K562 (cell line): ENCODE measurements around the gene KCNN4. TPM values are rescaled to one million over a fixed set of nuclear protein-coding genes. Genes with fewer than 3 reads are reported as not detected.

Experiments
- ATAC-seq: fragments of 200-7000 bp; cut with Tn5 transposase; 3 replicates; pipeline ENCODE4 v1.9.1; 2020; ENCODE audit warnings: moderate library complexity
- BruUV-seq: library from RNA; stranded (reverse); fragments of 400-500 nt; replicated peaks from 2 replicates; lab custom pipeline; 2021; lab: Mats Ljungman, UMichigan
- CTCF ChIA-PET: fragments of 300-600 bp; formaldehyde crosslinking; extraction: SDS; loops from one replicate; lab custom pipeline; 2021; ENCODE audit warnings: low intra/inter-chr PET ratio; lab: Yijun Ruan, JAX
- POLR2A ChIA-PET: fragments of 300-600, 350-650 bp; sonication (Branson Sonifier 250); formaldehyde crosslinking; extraction: SDS; loops from one replicate; lab custom pipeline; 2021; ENCODE audit warnings: antibody characterized with exemption, inconsistent platforms; lab: Yijun Ruan, JAX
- DNase-seq, 4 experiments: peaks; one replicate each; pipeline versions ENCODE4 v3.0.0 to v3.0.0-alpha.2; 2011 to 2018; ENCODE audit warnings: low spot score in 3 of 4, mixed read lengths in 3 of 4; ENCODE audit errors: extremely low read depth in 1 of 4
- FAIRE-seq: peaks from 2 replicates; lab custom pipeline; 2011; peaks lifted over from hg19 to GRCh38; lab: Jason Lieb, UNC
- H2AFZ ChIP-seq: 2 replicates; pipeline ENCODE4 v1.6.0; 2011; ENCODE audit warnings: low read depth, low read length, control low read depth, inconsistent platforms
- H3K27ac ChIP-seq: fragments of 200-600 bp; 3 replicates; pipeline ENCODE4 v1.8.0; 2011; ENCODE audit warnings: low read depth, mild to moderate bottlenecking, control low read depth, inconsistent platforms, low read length, moderate library complexity, mixed read lengths; ENCODE audit errors: extremely low read depth
- H3K27me3 ChIP-seq, 2 experiments: fragments of 300-600 bp in 1 of 2; 2 replicates in 1 of 2; 3 replicates in 1 of 2; pipeline versions ENCODE4 v1.6.0 to v1.8.0; 2011; ENCODE audit warnings: inconsistent platforms in 2 of 2, low read length in 2 of 2, mild to moderate bottlenecking in 1 of 2, mixed read lengths in 1 of 2, moderate library complexity in 1 of 2; ENCODE audit not compliant: control insufficient read depth in 2 of 2, insufficient read depth in 2 of 2
- H3K36me3 ChIP-seq: fragments of 300-600 bp; 3 replicates; pipeline ENCODE4 v1.8.0; 2011; ENCODE audit warnings: mild to moderate bottlenecking, low read length, inconsistent platforms; ENCODE audit not compliant: control insufficient read depth, insufficient read depth
- H3K4me1 ChIP-seq, 2 experiments: fragments of 200-600 bp in 1 of 2; replicated peaks in 1 of 2; 2 replicates in 1 of 2; 3 replicates in 1 of 2; pipeline versions ENCODE4 v1.5.1 to v1.8.0; 2011; ENCODE audit warnings: inconsistent platforms in 2 of 2, low read length in 2 of 2, mild to moderate bottlenecking in 1 of 2, mixed read lengths in 1 of 2, moderate library complexity in 1 of 2; ENCODE audit not compliant: control insufficient read depth in 2 of 2, insufficient read depth in 2 of 2
- H3K4me2 ChIP-seq: 2 replicates; pipeline ENCODE4 v1.6.1; 2011; ENCODE audit warnings: low read length, control low read depth, inconsistent platforms, mixed read lengths; ENCODE audit not compliant: insufficient read depth
- H3K4me3 ChIP-seq: fragments of 200-600 bp; sonication (generic), shearing (Covaris generic); 2 replicates; pipeline ENCODE4 v1.5.1; 2016; ENCODE audit warnings: control low read depth, inconsistent platforms
- H3K79me2 ChIP-seq: fragments of 200-600 bp; 3 replicates; pipeline ENCODE4 v1.8.0; 2011; ENCODE audit warnings: low read length, inconsistent platforms; ENCODE audit not compliant: control insufficient read depth, insufficient read depth
- H3K9ac ChIP-seq, 2 experiments: 2 replicates each; pipeline versions ENCODE4 v1.6.0 to v1.6.1; 2011; ENCODE audit warnings: low read depth in 2 of 2, low read length in 2 of 2, control low read depth in 1 of 2, inconsistent platforms in 1 of 2, mild to moderate bottlenecking in 1 of 2, mixed read lengths in 1 of 2; ENCODE audit not compliant: insufficient read depth in 1 of 2
- H3K9me1 ChIP-seq: one replicate; pipeline ENCODE4 v1.6.0; 2011; ENCODE audit warnings: inconsistent platforms, mild to moderate bottlenecking, low read length, moderate library complexity; ENCODE audit not compliant: control insufficient read depth, insufficient read depth
- H3K9me3 ChIP-seq: replicated peaks from 2 replicates; pipeline ENCODE4 v1.5.1; 2011; ENCODE audit warnings: low read depth, low read length, inconsistent platforms; ENCODE audit not compliant: control insufficient read depth, insufficient read depth
- H4K20me1 ChIP-seq: replicated peaks from 2 replicates; pipeline ENCODE4 v1.6.1; 2011; ENCODE audit warnings: low read length, inconsistent platforms, mixed read lengths; ENCODE audit not compliant: control insufficient read depth, insufficient read depth
- CBX5 ChIP-seq: IDR thresholded peaks from 2 replicates; pipeline ENCODE4 v1.6.1; 2014; ENCODE audit warnings: low read depth, borderline replicate concordance
- DEAF1 ChIP-seq: fragments of 450-650 bp; formaldehyde crosslinking; IDR thresholded peaks from 2 replicates; pipeline ENCODE4 v1.4.0; 2020; ENCODE audit warnings: mild to moderate bottlenecking, moderate library complexity
- EP300 ChIP-seq: IDR thresholded peaks from 2 replicates; pipeline ENCODE4 v1.6.1; 2012; ENCODE audit warnings: low read length, improper control_type of control experiment
- FUS ChIP-seq: fragments of 200-400 bp; formaldehyde crosslinking; optimal IDR thresholded peaks from 2 replicates; pipeline ENCODE3; 2017; ENCODE audit warnings: low read depth, low read length
- KDM1A ChIP-seq, 2 experiments: fragments of 450-650 bp; IDR thresholded peaks; 2 replicates each; pipeline ENCODE4 v1.6.1; 2016; ENCODE audit warnings: mild to moderate bottlenecking in 2 of 2
- MTA2 ChIP-seq: fragments of 450-650 bp; IDR thresholded peaks from 2 replicates; pipeline ENCODE4 v1.6.1; 2016; ENCODE audit warnings: low read depth
- PRMT5 ChIP-seq: sonication (generic); formaldehyde crosslinking; IDR thresholded peaks from 2 replicates; pipeline ENCODE4 v1.5.0; 2020; ENCODE audit warnings: missing genetic modification reagents
- RBM17 ChIP-seq: fragments of 200-400 bp; formaldehyde crosslinking; IDR thresholded peaks from 2 replicates; pipeline ENCODE4 v1.6.1; 2017; ENCODE audit warnings: low read depth, mild to moderate bottlenecking, low read length, borderline replicate concordance
- RERE ChIP-seq: sonication (generic); formaldehyde crosslinking; IDR thresholded peaks from 2 replicates; pipeline ENCODE4 v1.8.0; 2023; ENCODE audit warnings: missing genetic modification reagents, mild to moderate bottlenecking, borderline replicate concordance
- SMARCB1 ChIP-seq: IDR thresholded peaks from 2 replicates; pipeline ENCODE4 v1.6.1; 2011; ENCODE audit warnings: improper control_type of control experiment, low read depth; ENCODE audit not compliant: insufficient read length
- SP1 ChIP-seq: sonication (generic); formaldehyde crosslinking; IDR thresholded peaks from 2 replicates; pipeline ENCODE4 v1.8.1; 2022; ENCODE audit warnings: mild to moderate bottlenecking, missing genetic modification reagents
- ZNF395 ChIP-seq: fragments of 200-800 bp; sonication (Bioruptor generic); IDR thresholded peaks from 2 replicates; pipeline ENCODE4 v1.6.1; 2017; ENCODE audit warnings: missing genetic modification characterization, missing compliant biosample characterization
- WGBS: fragments of 100-300 bp; shearing (Covaris generic); methylation state at CpG from one replicate; pipeline ENCODE4 v1.1.6; 2016; ENCODE audit warnings: low coverage, mixed read lengths; ENCODE audit not compliant: insufficient coverage; ENCODE audit errors: missing lambda C conversion rate; 5-methylcytosine and 5-hydroxymethylcytosine counted together
- in situ Hi-C: fragments of 300-500 bp; cut with MboI; formaldehyde crosslinking; loops from 4 replicates; pipeline ENCODE4 v1.15.0; 2018; ENCODE audit warnings: inconsistent platforms, mixed read lengths
- intact Hi-C: fragments of 100-400 bp; cut with micrococcal nuclease; formaldehyde crosslinking; loops from 2 replicates; pipeline ENCODE4 v1.14.2; 2022
- polyA plus RNA-seq, 8 experiments: library from polyadenylated mRNA; depleted of rRNA in 4 of 8; stranded (reverse) in 5 of 8; unstranded in 3 of 8; fragments of >200 nt; fragmentation: Nextera tagmentation in 2 of 8; fragmentation: Illumina TruSeq in 1 of 8; extraction: Ambion mirVana in 2 of 8; extraction: Trizol in 1 of 8; gene quantifications; 2 replicates each; pipeline versions ENCODE4 v1.2.1 to v1.2.3, GENCODE V29; 2011 to 2014; ENCODE audit warnings: inconsistent platforms in 1 of 8, missing spikeins in 1 of 8
- total RNA-seq, 7 experiments: library from RNA; depleted of rRNA in 6 of 7; stranded (reverse); fragments of >200 nt in 6 of 7; fragmentation: Illumina TruSeq in 2 of 7; extraction: Trizol in 2 of 7; gene quantifications; 2 replicates each; pipeline versions ENCODE4 v1.2.1 to v1.2.3, GENCODE V29; 2011 to 2021; ENCODE audit warnings: low replicate concordance in 1 of 7

Gene KCNN4
- total and polyA plus RNA-seq, 9 of the 15 experiments (the other 6 are each of a cell fraction or from before 2014, with no cell fraction given) = 0.53 to 37.7 (median 25.9) TPM

- TF ChIP-seq PRMT5 (CRISPR knock-in tag) (no peak), DEAF1 (no peak)
Observed at GRCh38 chr19:43748685-43749084, 32.1 kb downstream of the KCNN4 start (continued).

- FAIRE-seq (no peak), DNase-seq (no peak), ATAC-seq (no peak)
- ChIA-PET POLR2A (interaction anchor here (0.9 kb wide), 1 partner anchor 61 kb away, joined by 3 read pairs; no protein-coding TSS in a partner anchor), CTCF (interaction anchor here (0.7 kb wide), 1 partner anchor 27 kb away, joined by 3 read pairs; no protein-coding TSS in a partner anchor)
- Histone ChIP-seq H3K36me3 (peaks cover 91% of the 10 kb centered on the region), H3K9me3 (no peaks in the 10 kb centered on the region), H3K79me2 (peaks cover 23% of the 10 kb centered on the region), H3K9me1 (no peaks in the 10 kb centered on the region), H3K4me3 (no peak overlapping the region), H3K27ac (no peak overlapping the region; the same call in 2 of the 3 replicates), H3K4me1 (peaks cover 3 to 9% of the 10 kb centered on the region in 2 experiments), H4K20me1 (no peaks in the 10 kb centered on the region), H3K9ac (peak overlapping the region in 1 of 2 experiments; percentile 53; a peak in 1 of 4 replicates), H3K27me3 (no peaks in the 10 kb centered on the region), H2AFZ (no peak overlapping the region), H3K4me2 (no peak overlapping the region)
- in situ Hi-C loops (loop anchor here (5.0 kb wide), 1 partner anchor 34 kb away; the partner anchor contains the start of gene KCNN4), intact Hi-C loops (no loop called here)
- 94% methylated on average over 4 of the region's 4 CpGs for WGBS
- BruUV-seq = no TSS peak
- TF ChIP-seq RERE (CRISPR knock-in tag) = no peak
- no peak for TF ChIP-seq SP1 (CRISPR knock-in tag)
- TF ChIP-seq KDM1A (IDR thresholded peaks at IDR 0.05) = no peak
- no peak for TF ChIP-seq RBM17
- TF ChIP-seq FUS = no peak
- no peak for TF ChIP-seq EP300
- TF ChIP-seq CBX5 = no peak
- no peak for TF ChIP-seq ZNF395 (CRISPR knock-in tag)
- TF ChIP-seq SMARCB1 = no peak
- no peak for TF ChIP-seq MTA2
Observed at GRCh38 chr19:43748205-43748594, 32.6 kb downstream of the KCNN4 start.
